Measurements from ENCODE around the gene HOXA9.

The HOXA9 gene

GRCh38 chr7:27112955-27113949 is 52.1 kb downstream of the HOXA9 start:
- DNase-seq (ENCODE audit: low read depth, low spot score): no peak

Data from activated naive CD8-positive, alpha-beta T cell treated with anti-CD3 and anti-CD28 coated beads, Interleukin-2, amount 50 U/mL, for 16 hours (primary cell).